HepG2 (cell line): Measurements from ENCODE around the gene MVP. TPM values are rescaled to one million over a fixed set of nuclear protein-coding genes. Genes with fewer than 3 reads are reported as not detected.

ENCODE experiments used
- DNMT1 ChIP-seq: sonication (generic); formaldehyde crosslinking; IDR thresholded peaks from 2 replicates; pipeline ENCODE4 v1.5.1; 2020; ENCODE audit warnings: mild to moderate bottlenecking, missing genetic modification reagents
- MEIS1 ChIP-seq: sonication (generic); formaldehyde crosslinking; IDR thresholded peaks from 2 replicates; pipeline ENCODE4 v1.9.0; 2021; ENCODE audit warnings: mild to moderate bottlenecking, missing genetic modification reagents, moderate library complexity, borderline replicate concordance
- ZNF678 ChIP-seq: sonication (generic); formaldehyde crosslinking; IDR thresholded peaks from 2 replicates; pipeline ENCODE4 v1.4.0; 2020; ENCODE audit warnings: mild to moderate bottlenecking, missing genetic modification reagents
- ZNF687 ChIP-seq: sonication (generic); formaldehyde crosslinking; IDR thresholded peaks from 2 replicates; pipeline ENCODE4 v1.5.1; 2020; ENCODE audit warnings: mild to moderate bottlenecking, missing genetic modification reagents, moderate library complexity
- ZNF724P ChIP-seq: sonication (generic); formaldehyde crosslinking; IDR thresholded peaks from 2 replicates; pipeline ENCODE4 v1.8.0; 2022; ENCODE audit warnings: missing genetic modification reagents, borderline replicate concordance
- polyA plus RNA-seq, 8 experiments: library from polyadenylated mRNA; depleted of rRNA in 3 of 8; stranded (reverse) in 7 of 8; unstranded in 1 of 8; fragments of >200 nt; fragmentation: Illumina TruSeq in 4 of 8; extraction: Trizol in 4 of 8; gene quantifications; 2 replicates each; pipeline versions ENCODE4 v1.2.1 to v1.2.3, GENCODE V29; 2011 to 2016; ENCODE audit warnings: low read depth in 4 of 8, missing spikeins in 1 of 8, mixed read lengths in 1 of 8; ENCODE audit not compliant: insufficient read depth in 1 of 8
- total RNA-seq, 5 experiments: library from RNA; depleted of rRNA; stranded (reverse); fragments of >200 nt; fragmentation: Illumina TruSeq; extraction: Trizol; gene quantifications; 2 replicates each; pipeline ENCODE4 v1.2.3, GENCODE V29; 2016; ENCODE audit warnings: low read depth in 1 of 5
- TF ChIP-seq, protein P1 (sequence below), 2 experiments: sonication (generic) in 1 of 2; formaldehyde crosslinking in 1 of 2; IDR thresholded peaks; 2 replicates each; pipeline versions ENCODE4 v1.4.0 to v1.6.1; 2018 to 2020; ENCODE audit warnings: missing genetic modification reagents in 2 of 2, borderline replicate concordance in 1 of 2, low read depth in 1 of 2, mild to moderate bottlenecking in 1 of 2, missing biosample characterization in 1 of 2
- TF ChIP-seq, protein P2 (sequence below): fragments of 450-650 bp; IDR thresholded peaks from 2 replicates; pipeline ENCODE4 v1.6.1; 2017
- TF ChIP-seq, protein P3 (sequence below): fragments of 450-650 bp; IDR thresholded peaks from 2 replicates; pipeline ENCODE4 v1.6.1; 2017; ENCODE audit warnings: mild to moderate bottlenecking
- TF ChIP-seq, protein P4 (sequence below): sonication (generic); formaldehyde crosslinking; IDR thresholded peaks from 2 replicates; pipeline ENCODE4 v1.5.0; 2020; ENCODE audit warnings: mild to moderate bottlenecking, missing genetic modification reagents
- TF ChIP-seq, protein P5 (sequence below): sonication (generic); formaldehyde crosslinking; IDR thresholded peaks from 2 replicates; pipeline ENCODE4 v1.5.1; 2020; ENCODE audit warnings: missing genetic modification reagents, mild to moderate bottlenecking, borderline replicate concordance

Gene MVP
- total and polyA plus RNA-seq, 2 of the 13 experiments (the other 11 are each of a cell fraction or from before 2014, with no cell fraction given), result 22.9 to 43.5 TPM

DNA sequence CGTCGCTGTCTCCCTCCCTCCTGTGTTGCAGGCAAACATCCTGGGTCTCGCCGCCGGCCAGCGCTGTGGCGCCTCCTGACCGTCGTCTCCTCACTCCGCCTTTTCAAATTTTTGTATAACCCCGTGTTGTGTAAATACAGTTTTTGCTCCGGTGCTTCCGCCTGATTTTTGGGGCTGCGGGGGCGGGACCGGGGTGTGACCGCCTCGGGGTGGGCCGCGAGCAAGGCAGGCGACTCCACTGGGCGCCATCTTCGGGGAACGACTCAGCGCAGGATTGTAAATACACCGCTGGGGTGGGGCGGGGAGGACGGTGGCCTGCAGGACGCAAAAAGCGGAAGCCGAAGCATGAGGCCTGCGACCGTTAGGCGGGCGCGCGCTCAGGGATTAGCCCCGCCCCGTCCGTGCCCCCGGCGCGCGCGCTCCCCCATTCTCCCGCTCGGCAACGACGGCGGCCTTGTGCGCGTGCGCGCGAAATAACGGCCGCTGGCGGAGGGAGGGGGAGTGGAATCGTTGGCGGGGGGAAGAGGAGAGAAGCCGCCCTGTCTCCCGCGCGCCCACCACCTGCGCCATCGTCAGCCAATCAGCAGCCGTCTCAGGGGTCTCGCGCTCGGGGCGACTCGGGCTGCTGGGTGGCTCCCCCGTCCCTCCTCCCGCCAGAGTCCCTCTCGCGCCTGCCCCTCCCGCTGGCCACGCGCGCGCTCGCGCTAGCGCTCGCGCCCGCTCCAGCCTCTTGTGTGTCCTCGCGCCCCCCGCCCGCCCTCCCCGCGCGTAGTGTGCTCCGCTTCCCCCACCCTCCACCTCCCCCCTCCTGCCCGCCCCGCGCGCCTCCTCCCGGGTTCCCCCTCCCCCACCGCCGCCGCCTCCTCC, 14.8 kb upstream of the MVP start (continued):
- TF ChIP-seq, protein P1, sequence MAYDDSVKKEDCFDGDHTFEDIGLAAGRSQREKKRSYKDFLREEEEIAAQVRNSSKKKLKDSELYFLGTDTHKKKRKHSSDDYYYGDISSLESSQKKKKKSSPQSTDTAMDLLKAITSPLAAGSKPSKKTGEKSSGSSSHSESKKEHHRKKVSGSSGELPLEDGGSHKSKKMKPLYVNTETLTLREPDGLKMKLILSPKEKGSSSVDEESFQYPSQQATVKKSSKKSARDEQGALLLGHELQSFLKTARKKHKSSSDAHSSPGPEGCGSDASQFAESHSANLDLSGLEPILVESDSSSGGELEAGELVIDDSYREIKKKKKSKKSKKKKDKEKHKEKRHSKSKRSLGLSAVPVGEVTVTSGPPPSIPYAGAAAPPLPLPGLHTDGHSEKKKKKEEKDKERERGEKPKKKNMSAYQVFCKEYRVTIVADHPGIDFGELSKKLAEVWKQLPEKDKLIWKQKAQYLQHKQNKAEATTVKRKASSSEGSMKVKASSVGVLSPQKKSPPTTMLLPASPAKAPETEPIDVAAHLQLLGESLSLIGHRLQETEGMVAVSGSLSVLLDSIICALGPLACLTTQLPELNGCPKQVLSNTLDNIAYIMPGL (CRISPR knock-in tag; IDR thresholded peaks at IDR 0.05; ENCODE audit: borderline replicate concordance in 1 of 2, low read depth in 1 of 2), result peak; percentile 83 to 97
- TF ChIP-seq, protein P2, sequence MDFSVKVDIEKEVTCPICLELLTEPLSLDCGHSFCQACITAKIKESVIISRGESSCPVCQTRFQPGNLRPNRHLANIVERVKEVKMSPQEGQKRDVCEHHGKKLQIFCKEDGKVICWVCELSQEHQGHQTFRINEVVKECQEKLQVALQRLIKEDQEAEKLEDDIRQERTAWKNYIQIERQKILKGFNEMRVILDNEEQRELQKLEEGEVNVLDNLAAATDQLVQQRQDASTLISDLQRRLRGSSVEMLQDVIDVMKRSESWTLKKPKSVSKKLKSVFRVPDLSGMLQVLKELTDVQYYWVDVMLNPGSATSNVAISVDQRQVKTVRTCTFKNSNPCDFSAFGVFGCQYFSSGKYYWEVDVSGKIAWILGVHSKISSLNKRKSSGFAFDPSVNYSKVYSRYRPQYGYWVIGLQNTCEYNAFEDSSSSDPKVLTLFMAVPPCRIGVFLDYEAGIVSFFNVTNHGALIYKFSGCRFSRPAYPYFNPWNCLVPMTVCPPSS, result no peak
- 0 out of 2 replicates have a peak, but pooled peaks have one; percentile 63 for TF ChIP-seq ZNF678 (CRISPR knock-in tag)
- TF ChIP-seq, protein P3, sequence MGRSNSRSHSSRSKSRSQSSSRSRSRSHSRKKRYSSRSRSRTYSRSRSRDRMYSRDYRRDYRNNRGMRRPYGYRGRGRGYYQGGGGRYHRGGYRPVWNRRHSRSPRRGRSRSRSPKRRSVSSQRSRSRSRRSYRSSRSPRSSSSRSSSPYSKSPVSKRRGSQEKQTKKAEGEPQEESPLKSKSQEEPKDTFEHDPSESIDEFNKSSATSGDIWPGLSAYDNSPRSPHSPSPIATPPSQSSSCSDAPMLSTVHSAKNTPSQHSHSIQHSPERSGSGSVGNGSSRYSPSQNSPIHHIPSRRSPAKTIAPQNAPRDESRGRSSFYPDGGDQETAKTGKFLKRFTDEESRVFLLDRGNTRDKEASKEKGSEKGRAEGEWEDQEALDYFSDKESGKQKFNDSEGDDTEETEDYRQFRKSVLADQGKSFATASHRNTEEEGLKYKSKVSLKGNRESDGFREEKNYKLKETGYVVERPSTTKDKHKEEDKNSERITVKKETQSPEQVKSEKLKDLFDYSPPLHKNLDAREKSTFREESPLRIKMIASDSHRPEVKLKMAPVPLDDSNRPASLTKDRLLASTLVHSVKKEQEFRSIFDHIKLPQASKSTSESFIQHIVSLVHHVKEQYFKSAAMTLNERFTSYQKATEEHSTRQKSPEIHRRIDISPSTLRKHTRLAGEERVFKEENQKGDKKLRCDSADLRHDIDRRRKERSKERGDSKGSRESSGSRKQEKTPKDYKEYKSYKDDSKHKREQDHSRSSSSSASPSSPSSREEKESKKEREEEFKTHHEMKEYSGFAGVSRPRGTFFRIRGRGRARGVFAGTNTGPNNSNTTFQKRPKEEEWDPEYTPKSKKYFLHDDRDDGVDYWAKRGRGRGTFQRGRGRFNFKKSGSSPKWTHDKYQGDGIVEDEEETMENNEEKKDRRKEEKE, result no peak
- TF ChIP-seq, protein P4, sequence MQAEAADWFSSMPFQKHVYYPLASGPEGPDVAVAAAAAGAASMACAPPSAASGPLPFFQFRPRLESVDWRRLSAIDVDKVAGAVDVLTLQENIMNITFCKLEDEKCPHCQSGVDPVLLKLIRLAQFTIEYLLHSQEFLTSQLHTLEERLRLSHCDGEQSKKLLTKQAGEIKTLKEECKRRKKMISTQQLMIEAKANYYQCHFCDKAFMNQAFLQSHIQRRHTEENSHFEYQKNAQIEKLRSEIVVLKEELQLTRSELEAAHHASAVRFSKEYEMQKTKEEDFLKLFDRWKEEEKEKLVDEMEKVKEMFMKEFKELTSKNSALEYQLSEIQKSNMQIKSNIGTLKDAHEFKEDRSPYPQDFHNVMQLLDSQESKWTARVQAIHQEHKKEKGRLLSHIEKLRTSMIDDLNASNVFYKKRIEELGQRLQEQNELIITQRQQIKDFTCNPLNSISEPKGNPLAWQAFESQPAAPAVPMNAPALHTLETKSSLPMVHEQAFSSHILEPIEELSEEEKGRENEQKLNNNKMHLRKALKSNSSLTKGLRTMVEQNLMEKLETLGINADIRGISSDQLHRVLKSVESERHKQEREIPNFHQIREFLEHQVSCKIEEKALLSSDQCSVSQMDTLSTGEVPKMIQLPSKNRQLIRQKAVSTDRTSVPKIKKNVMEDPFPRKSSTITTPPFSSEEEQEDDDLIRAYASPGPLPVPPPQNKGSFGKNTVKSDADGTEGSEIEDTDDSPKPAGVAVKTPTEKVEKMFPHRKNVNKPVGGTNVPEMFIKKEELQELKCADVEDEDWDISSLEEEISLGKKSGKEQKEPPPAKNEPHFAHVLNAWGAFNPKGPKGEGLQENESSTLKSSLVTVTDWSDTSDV, result peak; percentile 90
- TF ChIP-seq ZNF687 (CRISPR knock-in tag), result peak; percentile 98
- TF ChIP-seq, protein P5, sequence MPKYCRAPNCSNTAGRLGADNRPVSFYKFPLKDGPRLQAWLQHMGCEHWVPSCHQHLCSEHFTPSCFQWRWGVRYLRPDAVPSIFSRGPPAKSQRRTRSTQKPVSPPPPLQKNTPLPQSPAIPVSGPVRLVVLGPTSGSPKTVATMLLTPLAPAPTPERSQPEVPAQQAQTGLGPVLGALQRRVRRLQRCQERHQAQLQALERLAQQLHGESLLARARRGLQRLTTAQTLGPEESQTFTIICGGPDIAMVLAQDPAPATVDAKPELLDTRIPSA (CRISPR knock-in tag), result peak; percentile 73; the same call in 1 of the 2 replicates
- peak; percentile 94 for TF ChIP-seq MEIS1 (CRISPR knock-in tag)
- TF ChIP-seq ZNF724P (CRISPR knock-in tag), result peak; percentile 93; the same call in 1 of the 2 replicates
- peak; percentile 95; the same call in 1 of the 2 replicates for TF ChIP-seq DNMT1
